GM21825 (cell line): ENCODE measurements around the gene SH2B3.
"Not testable (repeated sequence)": the region's sequence is repeated elsewhere in the genome, so short reads cannot be mapped to it uniquely, and the experiment has no call there.

Experiments used
- ATAC-seq: cut with Tn5 transposase; IDR thresholded peaks from one replicate; pipeline ENCODE4 v1.9.1; 2021; ENCODE audit warnings: mild to moderate bottlenecking, moderate library complexity; ENCODE audit not compliant: unreplicated experiment

Gene SH2B3

GRCh38 chr12:111386885-111387284 is 18.8 kb upstream of the SH2B3 start:
- no peak for ATAC-seq

GRCh38 chr12:111387747-111388323 is 17.9 kb upstream of the SH2B3 start:
- no peak for ATAC-seq

GRCh38 chr12:111389635-111390034 is 16.1 kb upstream of the SH2B3 start:
- no peak for ATAC-seq

GRCh38 chr12:111390910-111391309 is 14.8 kb upstream of the SH2B3 start:
- no peak for ATAC-seq

- no peak for ATAC-seq
Observed at GRCh38 chr12:111393700-111394300, 11.9 kb upstream of the SH2B3 start.

GRCh38 chr12:111394480-111394879 is 11.2 kb upstream of the SH2B3 start:
- no peak for ATAC-seq

- no peak for ATAC-seq
Observed at GRCh38 chr12:111395336-111396187, 10.2 kb upstream of the SH2B3 start.

GRCh38 chr12:111396271-111396670 is 9.5 kb upstream of the SH2B3 start:
- not testable (repeated sequence) for ATAC-seq

- peak; percentile 55 for ATAC-seq
Observed at GRCh38 chr12:111396726-111397445, 8.8 kb upstream of the SH2B3 start.

- no peak for ATAC-seq
Observed at GRCh38 chr12:111398530-111398929, 7.2 kb upstream of the SH2B3 start.

GRCh38 chr12:111399741-111400404 is 5.8 kb upstream of the SH2B3 start:
- not testable (repeated sequence) for ATAC-seq

- no peak for ATAC-seq
Observed at GRCh38 chr12:111401167-111401605, 4.5 kb upstream of the SH2B3 start.

- not testable (repeated sequence) for ATAC-seq
Observed at GRCh38 chr12:111402490-111402824, 3.3 kb upstream of the SH2B3 start.

- no peak for ATAC-seq
Observed at GRCh38 chr12:111404362-111405148, 1.2 kb upstream of the SH2B3 start.

GRCh38 chr12:111405149-111405858 is 419 bp upstream of the SH2B3 start:
- peak; percentile 44 for ATAC-seq

GRCh38 chr12:111406474-111407376 is 1.0 kb downstream of the SH2B3 start:
- ATAC-seq = no peak

GRCh38 chr12:111407377-111408115 is 1.8 kb downstream of the SH2B3 start:
- no peak for ATAC-seq

GRCh38 chr12:111408116-111408440 is 2.4 kb downstream of the SH2B3 start:
- ATAC-seq = no peak
